Measurements from ENCODE around the gene TCEAL4.
"Not testable (repeated sequence)": the region's sequence is repeated elsewhere in the genome, so short reads cannot be mapped to it uniquely, and the experiment has no call there.

Gene TCEAL4

DNA sequence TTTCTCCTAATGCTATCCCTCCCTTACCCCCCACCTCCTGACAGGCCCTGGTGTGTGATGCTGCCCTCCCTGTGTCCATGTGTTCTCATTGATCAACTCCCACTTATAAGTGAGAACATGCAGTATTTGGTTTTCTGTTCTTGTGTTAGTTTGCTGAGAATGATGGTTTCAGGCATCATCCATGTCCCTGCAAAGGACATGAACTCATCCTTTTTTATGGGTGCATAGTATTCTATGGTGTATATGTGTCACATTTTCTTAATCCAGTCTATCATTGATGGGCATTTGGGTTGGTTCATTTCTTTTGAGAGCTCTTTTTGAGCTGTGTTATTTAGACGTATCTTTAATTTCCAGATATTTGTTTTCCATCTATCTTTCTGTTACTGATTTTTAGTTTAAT lies 7.0 kb downstream of the TCEAL4 start:
- not testable (repeated sequence) for DNase-seq (ENCODE audit: low spot score)

DNA sequence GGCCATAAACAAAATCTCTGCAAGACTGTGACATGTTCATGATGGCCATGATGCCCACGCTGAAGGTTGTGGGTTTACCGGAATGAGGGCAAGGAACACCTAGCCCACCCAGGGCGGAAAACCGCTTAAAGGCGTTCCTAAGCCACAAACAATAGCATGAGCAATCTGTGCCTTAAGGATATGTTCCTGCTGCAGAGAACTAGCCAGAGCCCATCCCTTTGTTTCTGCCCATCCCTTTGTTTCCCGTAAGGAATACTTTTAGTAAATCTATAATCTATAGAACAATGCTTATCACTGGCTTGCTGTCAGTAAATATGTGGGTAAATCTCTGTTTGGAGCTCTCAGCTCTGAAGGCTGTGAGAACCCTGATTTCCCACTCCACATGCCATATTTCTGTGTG lies 9.9 kb downstream of the TCEAL4 start:
- not testable (repeated sequence) for DNase-seq (ENCODE audit: low spot score)

DNA sequence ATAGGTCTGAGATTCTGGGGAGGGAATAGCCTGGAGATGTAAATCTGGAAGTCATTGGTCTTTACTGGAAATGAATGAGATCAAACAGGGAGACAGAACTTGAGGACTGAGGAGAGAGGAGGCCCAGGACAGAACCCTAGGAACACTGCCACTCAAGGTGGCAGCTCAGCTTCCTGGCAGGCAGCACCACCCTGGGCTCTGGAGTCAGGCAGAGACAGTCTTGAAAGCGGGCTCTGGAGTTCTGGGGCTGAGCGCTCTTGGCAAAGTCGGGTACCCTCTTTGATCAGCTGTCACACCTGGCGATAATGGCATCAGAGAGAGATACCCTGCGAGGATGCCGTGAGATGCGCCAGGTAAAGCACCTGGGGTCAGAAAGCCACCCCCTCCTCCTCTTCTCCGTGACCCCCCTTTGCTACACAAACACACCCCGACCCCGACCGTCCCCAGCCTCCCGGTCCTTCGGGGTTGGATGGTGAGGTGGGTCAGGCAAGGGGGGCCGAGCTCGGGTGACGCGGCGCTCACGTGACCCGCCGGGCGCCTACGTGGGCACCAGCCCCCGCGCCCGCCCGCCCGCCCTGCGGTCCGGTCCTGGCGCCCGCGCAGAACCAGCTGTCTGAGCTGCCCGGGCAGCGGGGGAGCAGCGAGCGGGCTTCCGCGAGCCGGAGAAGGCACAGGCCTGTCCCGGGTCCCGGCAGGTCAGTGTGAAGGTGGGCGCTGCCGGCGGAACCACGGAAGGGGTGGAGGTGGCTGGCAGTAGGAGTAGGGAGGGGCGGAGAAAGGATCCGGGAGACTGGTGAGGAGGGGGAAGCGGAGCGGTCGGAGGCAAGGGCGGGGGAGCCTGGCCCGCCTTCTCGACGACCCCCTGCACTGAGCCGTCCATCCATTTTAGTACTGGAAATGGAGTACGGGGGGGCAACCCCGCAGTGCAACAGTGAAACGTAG lies 22.3 kb downstream of the TCEAL4 start, which contains the start of gene TCEAL3:
Gene TCEAL3, plus strand, starts transcription at position 600 of the 942 bp plus-strand sequence. CDS start 1,102 bp downstream, outside the sequence.
- no peak for DNase-seq (ENCODE audit: low spot score)

DNA sequence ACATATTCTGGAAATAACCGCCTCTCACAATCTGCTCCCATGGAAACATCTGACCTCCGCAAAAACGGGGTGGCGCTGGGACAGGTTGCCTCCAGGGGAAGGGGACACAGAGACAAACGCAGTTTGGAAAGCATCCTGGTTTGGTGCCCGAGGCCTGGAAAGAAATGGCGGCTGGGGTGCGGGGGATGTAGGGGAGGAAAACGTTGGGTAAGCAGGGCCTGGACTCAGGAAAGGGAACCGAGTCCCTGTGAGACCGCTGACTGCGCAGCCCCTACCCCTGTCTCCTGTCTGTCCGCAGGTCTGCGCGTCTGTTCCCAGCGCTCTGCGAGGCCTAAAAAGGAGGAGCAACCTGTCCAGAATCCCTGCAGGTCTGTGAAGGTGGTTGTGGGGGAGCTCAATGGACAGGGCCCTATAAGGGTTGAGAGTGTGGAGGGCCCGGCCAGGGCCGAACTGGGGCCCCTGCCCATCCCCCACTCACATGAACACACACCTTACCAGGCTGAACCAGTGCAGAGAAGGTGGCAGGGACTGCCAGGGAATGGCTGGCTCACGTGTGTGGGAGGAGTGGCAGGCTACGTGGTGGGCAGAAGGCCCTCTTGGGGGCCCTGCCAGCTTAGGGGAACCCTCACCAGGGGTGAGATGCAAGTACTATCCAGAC lies 23.1 kb downstream of the TCEAL4 start:
- DNase-seq (ENCODE audit: low spot score): no peak

DNA sequence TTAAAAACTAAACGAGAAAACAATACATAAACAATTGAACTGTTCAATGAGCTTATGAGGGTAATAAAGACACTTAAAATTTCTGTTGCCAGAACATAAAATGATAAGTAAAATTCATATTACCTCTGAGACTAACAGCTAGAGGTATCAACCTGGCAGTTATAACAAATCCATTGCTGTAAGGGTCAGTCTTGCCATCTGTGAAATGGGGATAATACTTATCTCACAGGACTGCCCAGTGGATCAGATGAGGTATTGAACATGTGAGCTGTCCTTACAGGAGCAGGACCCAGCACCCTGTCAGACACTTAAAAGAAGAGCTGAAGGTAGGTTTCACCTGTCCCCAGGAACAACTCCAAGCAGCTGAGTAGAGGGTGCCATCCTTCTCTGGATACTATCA lies 25.0 kb downstream of the TCEAL4 start:
- no peak for DNase-seq (ENCODE audit: low spot score)

DNA sequence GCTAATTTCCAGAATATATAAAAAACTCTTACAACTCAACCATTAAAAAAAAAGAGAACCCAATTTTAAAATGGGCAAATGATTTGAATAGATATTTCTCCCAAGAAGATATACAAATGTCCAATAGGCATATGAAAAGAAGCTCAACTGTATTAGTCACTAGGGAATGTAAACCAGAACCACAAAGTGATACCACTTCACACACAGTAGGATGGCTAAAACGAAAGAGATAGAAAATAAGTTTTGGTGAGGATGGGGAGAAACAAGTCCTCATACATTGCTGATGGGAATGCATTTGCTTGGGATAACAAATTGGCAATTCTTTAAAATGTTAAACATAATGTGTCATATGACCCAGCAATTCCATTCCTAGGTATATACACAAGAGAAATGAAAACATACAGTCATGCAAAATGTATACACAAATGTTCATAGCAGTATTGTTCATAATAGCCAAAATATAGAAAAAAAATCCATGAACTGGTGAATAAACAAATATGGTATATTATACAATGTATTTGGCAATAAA lies 28.1 kb downstream of the TCEAL4 start:
- DNase-seq (ENCODE audit: low spot score): no peak

DNA sequence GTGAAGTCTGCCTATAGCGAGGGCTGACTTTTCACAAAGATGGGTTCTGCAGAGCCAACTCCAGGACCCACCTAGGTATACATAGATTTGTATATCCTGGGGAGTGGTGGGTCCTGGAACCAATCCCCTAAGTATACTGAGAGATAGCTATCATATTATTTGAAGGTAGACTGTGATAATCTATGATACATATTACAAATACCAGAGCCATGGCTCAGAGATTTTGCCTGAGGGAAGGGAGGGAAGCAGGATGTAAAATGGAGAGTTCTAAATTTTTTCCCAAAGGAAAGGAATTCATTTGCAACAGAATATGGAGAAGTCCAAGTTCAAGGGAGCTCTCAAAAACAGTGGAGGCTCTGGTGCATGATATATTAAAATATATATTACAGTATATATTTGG lies 29.7 kb downstream of the TCEAL4 start:
- no peak for DNase-seq (ENCODE audit: low spot score)

DNA sequence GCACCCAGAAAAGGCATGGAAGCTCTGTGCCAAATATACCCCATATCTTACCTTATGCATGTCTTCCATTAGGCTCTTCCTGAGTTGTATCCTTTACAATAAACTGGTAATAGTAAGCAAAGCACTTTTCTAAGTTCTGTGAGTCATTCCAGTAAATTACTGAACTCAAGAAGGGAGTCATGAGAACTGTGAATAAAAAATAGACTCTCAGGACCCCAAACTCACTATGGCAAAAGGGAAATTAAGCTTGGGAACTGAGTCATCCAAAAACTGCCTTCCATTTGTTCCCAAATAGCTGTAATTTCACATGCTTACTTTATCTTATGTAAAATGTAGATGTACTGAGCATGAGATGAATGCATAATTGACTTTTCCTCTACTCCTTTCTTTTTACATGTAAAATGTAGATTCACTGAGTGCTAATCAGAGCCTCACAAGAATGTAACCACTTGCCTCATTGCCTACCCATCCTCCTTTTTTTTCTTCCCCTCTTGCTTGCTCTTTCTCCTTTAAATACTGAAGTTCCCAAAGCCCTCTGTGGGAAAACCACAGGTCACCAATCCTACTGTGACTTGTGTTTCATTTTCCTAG lies 30.6 kb downstream of the TCEAL4 start:
- no peak for DNase-seq (ENCODE audit: low spot score)

DNA sequence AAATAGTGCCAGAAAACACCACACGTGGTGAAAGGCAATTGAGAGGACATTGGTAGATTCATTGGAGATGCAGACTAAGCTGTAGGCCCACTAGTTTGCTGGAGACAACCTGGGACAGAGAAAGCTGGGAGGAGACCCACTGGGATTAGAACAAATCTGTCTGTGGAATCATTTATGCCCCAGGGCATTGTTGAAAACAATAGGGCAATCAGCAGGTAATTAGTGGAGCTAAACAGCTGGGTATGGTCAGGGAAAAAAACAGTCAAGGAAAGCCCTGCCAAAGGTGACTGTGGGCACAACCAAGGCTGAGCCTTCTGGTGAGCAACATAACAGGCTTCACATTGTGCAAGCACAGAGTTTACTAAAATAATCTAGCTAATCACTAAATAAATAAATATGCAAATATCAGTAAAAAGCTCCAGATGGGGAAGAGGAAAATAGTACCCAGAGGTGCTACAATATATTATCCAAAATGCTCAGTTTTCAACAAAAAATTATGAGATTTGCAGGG lies 31.4 kb downstream of the TCEAL4 start:
- no peak for DNase-seq (ENCODE audit: low spot score)

DNA sequence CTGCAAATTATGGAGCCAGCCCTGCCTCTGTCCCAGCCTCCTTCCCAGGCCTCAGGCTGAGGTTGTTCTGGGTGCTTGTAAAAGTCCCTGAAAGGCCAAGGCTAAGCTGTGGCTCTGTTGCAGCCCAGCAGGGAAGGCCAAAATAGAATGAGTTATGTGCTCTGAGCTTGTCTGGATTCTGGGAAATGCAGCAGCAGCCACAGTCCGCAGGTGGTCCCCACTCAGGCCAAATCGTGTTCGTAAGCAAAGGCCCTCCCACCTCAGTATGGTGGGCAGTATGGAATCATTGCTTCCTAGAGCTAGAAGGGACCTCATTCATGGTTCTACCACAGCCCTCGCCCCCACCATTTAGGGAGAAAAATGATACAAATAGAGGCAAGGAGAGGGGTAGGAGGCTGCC lies 38.8 kb downstream of the TCEAL4 start:
- no peak for DNase-seq (ENCODE audit: low spot score)

DNA sequence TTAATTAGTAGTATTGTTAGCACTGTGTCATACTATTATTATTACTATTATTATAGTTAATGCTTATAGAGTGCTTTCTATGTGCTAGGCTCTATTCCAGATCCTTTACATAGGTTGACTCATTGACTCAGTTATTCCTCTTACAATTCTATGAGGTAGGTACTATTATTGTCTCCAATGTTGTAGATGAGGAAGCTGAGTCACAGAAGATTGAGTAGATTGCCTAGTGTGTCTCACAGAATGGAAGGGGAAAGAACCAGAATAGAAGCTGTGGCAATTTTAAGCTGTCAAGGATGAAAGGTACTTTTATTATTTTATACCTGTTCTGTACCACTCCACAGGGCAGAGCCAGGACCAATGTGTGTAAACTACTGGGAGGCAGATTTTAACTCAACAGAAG lies 41.5 kb downstream of the TCEAL4 start:
- DNase-seq (ENCODE audit: low spot score): no peak

DNA sequence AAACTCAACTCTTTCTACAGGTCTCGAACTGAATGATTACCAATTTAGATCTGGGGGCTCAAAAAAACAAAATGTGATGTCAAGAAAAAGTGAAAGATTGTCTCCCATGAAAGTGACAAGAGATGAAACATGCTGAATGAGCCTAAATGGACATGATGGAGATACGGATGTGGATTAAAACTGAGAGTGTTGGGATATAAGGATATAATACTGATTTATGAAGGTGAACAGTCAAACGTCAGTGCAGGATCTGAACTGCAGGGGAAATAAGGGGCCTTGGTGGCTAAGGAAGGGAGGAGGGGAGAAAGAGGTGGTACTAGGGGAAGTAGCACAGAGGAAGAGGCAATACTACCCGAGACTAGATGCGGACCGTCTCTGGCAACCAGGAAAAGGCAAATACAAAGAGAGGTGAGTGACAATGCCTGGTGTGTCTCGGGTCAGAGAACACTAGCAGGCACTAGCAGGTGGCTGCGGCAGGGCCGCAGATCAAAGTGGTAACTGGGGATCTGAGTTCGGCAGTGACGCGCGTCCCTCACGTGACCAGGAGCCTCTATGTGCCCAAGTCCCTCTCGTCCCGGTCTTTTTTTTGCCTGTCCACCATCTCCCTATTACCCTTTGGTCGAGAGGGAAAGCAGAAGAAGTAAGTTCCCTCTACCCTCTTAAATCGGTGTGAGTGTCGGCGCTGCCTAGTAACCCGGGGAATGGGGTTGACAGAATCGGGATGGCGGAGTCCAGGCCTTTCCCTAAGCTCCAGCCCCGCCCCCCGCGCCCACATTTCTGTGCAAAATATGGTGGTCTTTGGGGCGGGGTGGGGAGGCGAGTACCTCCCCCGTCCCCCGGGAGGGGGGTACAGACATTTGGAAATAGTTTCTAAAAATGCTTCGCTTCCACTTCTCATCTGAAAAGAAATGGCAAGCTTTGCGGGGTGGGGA lies 43.3 kb downstream of the TCEAL4 start, which contains the start of gene TCEAL1:
Gene TCEAL1, plus strand, starts transcription at position 590 of the 932 bp plus-strand sequence. CDS start 942 bp downstream, outside the sequence.
- no peak for DNase-seq (ENCODE audit: low spot score)

DNA sequence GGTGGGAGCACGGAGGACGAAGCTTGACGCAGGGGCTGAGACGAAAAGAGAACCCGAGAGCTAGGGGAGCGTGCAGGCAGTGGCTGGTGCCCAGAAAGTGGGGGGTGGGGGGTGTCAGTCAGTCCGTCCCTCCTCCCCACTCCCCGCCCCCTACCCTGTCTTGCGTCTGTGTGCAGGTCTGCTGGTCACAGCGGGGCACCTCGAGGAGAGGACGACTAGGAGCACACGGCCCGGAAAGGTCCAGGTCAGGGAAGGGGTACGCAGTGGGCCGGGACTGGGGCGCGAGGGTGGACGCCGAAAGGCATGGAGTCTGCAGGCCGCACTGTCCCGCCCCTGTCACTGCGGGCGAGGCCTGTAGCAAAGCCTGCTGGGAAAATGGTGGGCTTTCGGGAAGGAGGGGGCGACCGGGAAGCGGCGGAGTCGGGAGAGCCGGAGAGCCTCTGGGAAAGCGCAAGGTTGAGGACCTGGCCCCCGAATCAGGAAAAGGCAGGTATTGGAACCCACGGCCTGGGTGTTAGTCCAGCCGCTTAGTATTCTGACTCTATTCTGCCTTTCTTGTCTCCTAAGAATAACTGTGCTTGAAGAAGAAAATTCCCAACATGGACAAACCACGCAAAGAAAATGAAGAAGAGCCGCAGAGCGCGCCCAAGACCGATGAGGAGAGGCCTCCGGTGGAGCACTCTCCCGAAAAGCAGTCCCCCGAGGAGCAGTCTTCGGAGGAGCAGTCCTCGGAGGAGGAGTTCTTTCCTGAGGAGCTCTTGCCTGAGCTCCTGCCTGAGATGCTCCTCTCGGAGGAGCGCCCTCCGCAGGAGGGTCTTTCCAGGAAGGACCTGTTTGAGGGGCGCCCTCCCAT lies 44.2 kb downstream of the TCEAL4 start:
- no peak for DNase-seq (ENCODE audit: low spot score)

DNA sequence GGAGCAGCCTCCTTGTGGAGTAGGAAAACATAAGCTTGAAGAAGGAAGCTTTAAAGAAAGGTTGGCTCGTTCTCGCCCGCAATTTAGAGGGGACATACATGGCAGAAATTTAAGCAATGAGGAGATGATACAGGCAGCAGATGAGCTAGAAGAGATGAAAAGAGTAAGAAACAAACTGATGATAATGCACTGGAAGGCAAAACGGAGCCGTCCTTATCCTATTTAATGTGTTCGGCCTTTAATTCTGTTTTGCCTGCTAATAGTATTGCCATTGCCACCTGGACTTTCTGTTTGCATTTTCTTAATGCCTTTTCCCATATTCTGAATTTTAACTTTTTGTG lies 44.8 kb downstream of the TCEAL4 start:
- DNase-seq (ENCODE audit: low spot score): no peak

DNA sequence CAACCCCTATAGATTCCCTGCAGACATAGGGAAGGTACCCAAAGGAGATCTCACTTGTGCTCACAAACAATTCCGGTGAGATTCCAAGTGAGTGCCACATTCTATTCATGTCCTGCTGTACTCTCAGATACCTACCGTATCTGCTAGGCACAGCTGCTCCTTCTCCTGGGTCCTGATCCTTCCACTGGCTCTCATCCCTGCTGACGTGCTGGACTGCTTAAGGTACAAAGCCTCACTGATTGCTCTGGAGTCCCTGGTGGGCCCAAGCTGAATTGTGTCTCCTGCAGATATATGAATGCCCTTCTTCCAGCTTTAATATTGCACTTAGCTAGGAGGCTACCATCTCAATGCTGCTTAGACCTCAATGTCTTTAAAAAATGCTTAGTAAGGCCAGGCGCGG lies 45.8 kb downstream of the TCEAL4 start:
- no peak for DNase-seq (ENCODE audit: low spot score)

DNA sequence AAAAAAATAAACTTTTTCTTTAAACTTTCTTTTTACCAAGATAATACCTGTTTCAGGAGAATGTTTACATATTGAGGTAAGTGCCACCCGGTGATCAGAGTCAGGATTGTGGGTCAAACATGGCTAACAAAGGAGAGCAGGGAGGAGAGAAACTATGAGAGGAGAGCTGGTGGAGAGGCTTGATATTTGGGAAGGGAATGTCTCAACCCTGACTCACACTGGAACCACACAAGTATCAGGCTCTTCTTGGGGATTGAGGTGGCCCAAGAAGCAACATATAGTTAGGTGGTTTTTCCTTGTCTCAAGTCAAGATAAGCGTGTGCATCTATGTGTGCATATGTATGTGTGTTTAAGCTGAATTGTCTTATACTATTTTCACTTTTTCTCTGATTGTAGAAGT lies 50.1 kb downstream of the TCEAL4 start:
- DNase-seq (ENCODE audit: low spot score): no peak
